Loucy (cell line): Measurements from ENCODE around the gene MISP.

Source experiments
- H2AFZ ChIP-seq: fragments of 200-600 bp; sonication (generic); 2 replicates; pipeline ENCODE4 v1.6.0; 2016; ENCODE audit warnings: antibody characterized with exemption, mild to moderate bottlenecking, low read length, moderate library complexity
- H3F3A ChIP-seq: fragments of 200-600 bp; 2 replicates; pipeline ENCODE4 v1.6.0; 2016; ENCODE audit warnings: antibody characterized with exemption, low read depth, mild to moderate bottlenecking
- H3K27me3 ChIP-seq: fragments of 200-600 bp; sonication (generic); 2 replicates; pipeline ENCODE4 v1.6.1; 2014; ENCODE audit warnings: low read length, mild to moderate bottlenecking; ENCODE audit not compliant: insufficient read depth, poor library complexity, severe bottlenecking
- H3K36me3 ChIP-seq: fragments of 200-600 bp; sonication (generic); 2 replicates; pipeline ENCODE4 v1.6.1; 2016; ENCODE audit warnings: low read length; ENCODE audit not compliant: insufficient read depth
- H3K4me1 ChIP-seq: fragments of 200-600 bp; sonication (generic); 2 replicates; pipeline ENCODE4 v1.5.1; 2014; ENCODE audit warnings: low read length, mild to moderate bottlenecking; ENCODE audit not compliant: insufficient read depth, poor library complexity, severe bottlenecking
- H3K4me2 ChIP-seq: fragments of 200-600 bp; sonication (generic); 2 replicates; pipeline ENCODE4 v1.6.0; 2014; ENCODE audit warnings: antibody characterized with exemption, low read length, low read depth, mild to moderate bottlenecking; ENCODE audit not compliant: poor library complexity, severe bottlenecking
- H3K4me3 ChIP-seq: fragments of 200-600 bp; sonication (generic); 2 replicates; pipeline ENCODE4 v1.5.1; 2014; ENCODE audit warnings: low read length, mild to moderate bottlenecking, mixed read lengths; ENCODE audit not compliant: poor library complexity, severe bottlenecking
- H3K79me2 ChIP-seq: fragments of 200-600 bp; sonication (generic); 2 replicates; pipeline ENCODE4 v1.6.1; 2014; ENCODE audit warnings: low read length; ENCODE audit not compliant: insufficient read depth
- H3K9ac ChIP-seq: fragments of 200-600 bp; sonication (generic); 2 replicates; pipeline ENCODE4 v1.6.0; 2014; ENCODE audit warnings: mild to moderate bottlenecking, low read depth, low read length, moderate library complexity; ENCODE audit not compliant: poor library complexity, severe bottlenecking
- H3K9me2 ChIP-seq: fragments of 200-600 bp; sonication (generic); replicated peaks from 2 replicates; pipeline ENCODE4 v1.6.1; 2016; ENCODE audit warnings: low read depth, low read length, mixed read lengths
- H3K9me3 ChIP-seq: fragments of 200-600 bp; sonication (generic); 2 replicates; pipeline ENCODE4 v1.6.1; 2014; ENCODE audit warnings: mild to moderate bottlenecking, antibody characterized with exemption, low read length, low read depth; ENCODE audit not compliant: insufficient read depth
- H4K20me1 ChIP-seq: fragments of 200-600 bp; sonication (generic); 2 replicates; pipeline ENCODE4 v1.6.0; 2014; ENCODE audit warnings: antibody characterized with exemption, low read length, mild to moderate bottlenecking; ENCODE audit not compliant: insufficient read depth, poor library complexity, severe bottlenecking
- CTCF ChIP-seq: fragments of 200-600 bp; sonication (generic); conservative IDR thresholded peaks from 2 replicates; pipeline ENCODE4 v1.5.1; 2014; ENCODE audit warnings: mild to moderate bottlenecking, antibody characterized with exemption, low read length
- EZH2phosphoT487 ChIP-seq: fragments of 200-600 bp; IDR thresholded peaks from 2 replicates; pipeline ENCODE4 v1.6.1; 2018; ENCODE audit warnings: antibody characterized with exemption, mild to moderate bottlenecking, moderate library complexity, borderline replicate concordance

The MISP gene

GRCh38 chr19:782185-782877 is 31.4 kb downstream of the MISP start:
- no peak overlapping the region for H3K9ac ChIP-seq
- no peak overlapping the region for H3K4me2 ChIP-seq
- no peak overlapping the region for H3K4me3 ChIP-seq
- H3K9me2 ChIP-seq, result no peaks in the 10 kb centered on the region
- H3K27me3 ChIP-seq, result no peaks in the 10 kb centered on the region
- no peaks in the 10 kb centered on the region for H3K4me1 ChIP-seq
- H2AFZ ChIP-seq, result no peak overlapping the region
- no peaks in the 10 kb centered on the region for H4K20me1 ChIP-seq
- no peaks in the 10 kb centered on the region for H3K36me3 ChIP-seq
- no peaks in the 10 kb centered on the region for H3K79me2 ChIP-seq
- no peaks in the 10 kb centered on the region for H3F3A ChIP-seq
- H3K9me3 ChIP-seq, result no peaks in the 10 kb centered on the region
- TF ChIP-seq CTCF (no peak), EZH2phosphoT487 (no peak)

GRCh38 chr19:782878-783668 is 32.2 kb downstream of the MISP start:
- no peak overlapping the region for H3K4me2 ChIP-seq
- H3F3A ChIP-seq, result no peaks in the 10 kb centered on the region
- no peaks in the 10 kb centered on the region for H4K20me1 ChIP-seq
- H3K36me3 ChIP-seq, result no peaks in the 10 kb centered on the region
- H3K9me2 ChIP-seq, result no peaks in the 10 kb centered on the region
- H3K4me3 ChIP-seq, result no peak overlapping the region
- H3K27me3 ChIP-seq, result no peaks in the 10 kb centered on the region
- no peak overlapping the region for H2AFZ ChIP-seq
- H3K9me3 ChIP-seq, result no peaks in the 10 kb centered on the region
- TF ChIP-seq EZH2phosphoT487 (no peak), CTCF (no peak)
- H3K4me1 ChIP-seq, result no peaks in the 10 kb centered on the region
- no peak overlapping the region for H3K9ac ChIP-seq
- H3K79me2 ChIP-seq, result no peaks in the 10 kb centered on the region

- Histone ChIP-seq H3F3A (no peaks in the 10 kb centered on the region), H3K9me2 (no peaks in the 10 kb centered on the region), H3K4me1 (no peaks in the 10 kb centered on the region), H3K4me3 (no peak overlapping the region), H4K20me1 (no peaks in the 10 kb centered on the region), H2AFZ (no peak overlapping the region), H3K9ac (no peak overlapping the region), H3K4me2 (no peak overlapping the region), H3K79me2 (no peaks in the 10 kb centered on the region), H3K9me3 (no peaks in the 10 kb centered on the region), H3K36me3 (no peaks in the 10 kb centered on the region), H3K27me3 (no peaks in the 10 kb centered on the region)
- TF ChIP-seq CTCF (no peak), EZH2phosphoT487 (no peak)
Measured at GRCh38 chr19:784541-784940, 33.6 kb downstream of the MISP start.
